NT2/D1 (cell line): ENCODE data around the gene CACNG8.

ENCODE experiments used
- SUZ12 ChIP-seq: IDR thresholded peaks from 2 replicates; pipeline ENCODE4 v1.6.1; 2011; ENCODE audit not compliant: insufficient read length, insufficient read depth; ENCODE audit errors: extremely low read depth
- YY1 ChIP-seq: IDR thresholded peaks from 2 replicates; pipeline ENCODE4 v1.6.1; 2011; ENCODE audit not compliant: insufficient read length, insufficient read depth

DNA sequence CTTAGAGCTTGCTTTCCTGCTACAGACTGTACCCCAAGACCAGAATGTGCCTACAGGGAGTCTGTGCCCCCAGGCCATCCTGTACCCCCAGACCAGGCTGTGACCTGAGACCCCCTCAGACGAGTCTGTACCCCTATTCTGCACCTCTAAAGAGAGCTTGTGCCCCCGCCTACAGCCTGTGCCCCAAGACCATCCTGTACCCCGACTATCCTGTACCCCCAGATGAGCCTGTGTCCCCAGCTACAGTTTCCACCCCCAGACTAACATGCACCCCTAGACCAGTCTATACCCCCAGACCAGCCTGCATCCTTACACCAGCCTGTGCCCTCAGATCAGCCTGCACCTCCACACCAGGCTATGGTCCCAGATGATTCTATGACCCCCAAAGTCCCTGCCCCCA is 30.7 kb downstream of the CACNG8 start:
- TF ChIP-seq SUZ12 = no peak
- no peak for TF ChIP-seq YY1
